GM21381 (cell line): Measurements from ENCODE around the gene FBLN1.
"Not testable (repeated sequence)": the region's sequence is repeated elsewhere in the genome, so short reads cannot be mapped to it uniquely, and the experiment has no call there.

Experiments used
- ATAC-seq: cut with Tn5 transposase; IDR thresholded peaks from one replicate; pipeline ENCODE4 v1.9.1; 2021; ENCODE audit warnings: mild to moderate bottlenecking, moderate library complexity; ENCODE audit not compliant: unreplicated experiment

FBLN1 gene

GRCh38 chr22:45475851-45476514, 26.7 kb upstream of the FBLN1 start:
- no peak for ATAC-seq

- no peak for ATAC-seq
These were observed 25.9 kb upstream of the FBLN1 start for GRCh38 chr22:45476814-45477213.

GRCh38 chr22:45477366-45478107, 25.1 kb upstream of the FBLN1 start:
- ATAC-seq, result no peak

- ATAC-seq, result no peak
These were observed 24.4 kb upstream of the FBLN1 start for GRCh38 chr22:45478108-45478771.

- ATAC-seq, result no peak
These were observed 22.0 kb upstream of the FBLN1 start for GRCh38 chr22:45480717-45481116.

GRCh38 chr22:45481661-45482060, 21.0 kb upstream of the FBLN1 start:
- ATAC-seq, result no peak

GRCh38 chr22:45482169-45482568, 20.5 kb upstream of the FBLN1 start:
- no peak for ATAC-seq

- ATAC-seq, result no peak
These were observed 19.4 kb upstream of the FBLN1 start for GRCh38 chr22:45483319-45483718.

- no peak for ATAC-seq
These were observed 18.7 kb upstream of the FBLN1 start for GRCh38 chr22:45483918-45484499.

- ATAC-seq, result no peak
These were observed 17.9 kb upstream of the FBLN1 start for GRCh38 chr22:45484742-45485141.

GRCh38 chr22:45485261-45485660, 17.4 kb upstream of the FBLN1 start:
- ATAC-seq, result no peak

GRCh38 chr22:45488764-45489370, 13.8 kb upstream of the FBLN1 start:
- ATAC-seq, result no peak

GRCh38 chr22:45490836-45491235, 11.8 kb upstream of the FBLN1 start:
- ATAC-seq, result no peak

GRCh38 chr22:45491841-45492240, 10.8 kb upstream of the FBLN1 start:
- ATAC-seq, result no peak

- ATAC-seq, result no peak
These were observed 9.4 kb upstream of the FBLN1 start for GRCh38 chr22:45493286-45493771.

- ATAC-seq, result not testable (repeated sequence)
These were observed 8.4 kb upstream of the FBLN1 start for GRCh38 chr22:45494306-45494705.

- ATAC-seq, result not testable (repeated sequence)
These were observed 7.1 kb upstream of the FBLN1 start for GRCh38 chr22:45495616-45496015.

- ATAC-seq, result no peak
These were observed 6.2 kb upstream of the FBLN1 start for GRCh38 chr22:45496451-45496941.

- no peak for ATAC-seq
These were observed 5.1 kb upstream of the FBLN1 start for GRCh38 chr22:45497351-45498145.

- ATAC-seq, result no peak
These were observed 2.9 kb upstream of the FBLN1 start for GRCh38 chr22:45499746-45500145.
